ENCODE results near the gene SLC15A5.

SLC15A5 gene

DNA sequence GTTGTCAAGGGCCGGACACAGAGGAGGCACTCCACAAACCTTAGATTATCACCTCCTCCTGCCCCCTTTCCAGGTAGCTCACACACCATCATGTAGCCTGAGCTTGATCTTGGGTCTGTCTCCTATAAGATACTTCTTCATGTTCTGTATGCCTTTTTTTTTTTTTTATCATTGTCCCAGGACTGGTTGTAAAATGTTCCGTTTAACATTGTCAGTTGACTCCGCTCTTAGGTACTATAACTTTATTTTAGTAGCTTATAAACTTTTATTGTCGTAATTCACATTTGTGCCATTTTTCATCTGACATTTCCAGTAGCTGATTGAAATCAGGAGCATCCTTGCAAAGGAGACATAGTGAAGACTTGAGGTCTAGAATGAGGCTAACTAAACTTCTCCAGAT is 79.9 kb downstream of the SLC15A5 start:
- no peak for DNase-seq (ENCODE audit: low read depth in 1 of 2, low spot score in 1 of 2)
- TF ChIP-seq JUND (IDR thresholded peaks at IDR 0.05; ENCODE audit: low read depth): no peak
- in situ Hi-C loops (cut with HindIII; ENCODE audit: low pct_unique_long_range_greater_than_20kb, low sequenced_read_pairs): no loop called here

DNA sequence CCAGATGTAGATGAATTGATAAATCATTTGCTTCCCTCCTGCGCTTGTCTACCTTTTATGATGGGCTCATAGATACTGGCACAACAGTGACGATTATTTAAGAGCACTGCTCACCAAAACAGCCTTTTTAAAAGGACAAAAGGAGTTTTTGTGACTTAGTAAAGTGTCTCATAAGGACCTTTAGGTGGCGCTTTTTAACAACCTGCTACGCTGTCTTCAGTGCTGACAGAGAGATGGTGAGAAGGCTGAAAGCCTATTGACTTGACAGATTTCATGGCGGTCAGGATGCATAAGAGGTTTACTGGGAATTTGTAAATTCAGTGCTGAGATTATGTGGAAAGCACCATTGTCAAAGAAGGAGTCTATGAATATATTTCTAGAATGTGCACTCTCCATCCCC is 87.6 kb downstream of the SLC15A5 start:
- peak in 1 of 2 experiments; percentile 22 for DNase-seq (ENCODE audit: low read depth in 1 of 2, low spot score in 1 of 2)
- TF ChIP-seq JUND (IDR thresholded peaks at IDR 0.05; ENCODE audit: low read depth): no peak
- in situ Hi-C loops (cut with HindIII; ENCODE audit: low pct_unique_long_range_greater_than_20kb, low sequenced_read_pairs): no loop called here

DNA sequence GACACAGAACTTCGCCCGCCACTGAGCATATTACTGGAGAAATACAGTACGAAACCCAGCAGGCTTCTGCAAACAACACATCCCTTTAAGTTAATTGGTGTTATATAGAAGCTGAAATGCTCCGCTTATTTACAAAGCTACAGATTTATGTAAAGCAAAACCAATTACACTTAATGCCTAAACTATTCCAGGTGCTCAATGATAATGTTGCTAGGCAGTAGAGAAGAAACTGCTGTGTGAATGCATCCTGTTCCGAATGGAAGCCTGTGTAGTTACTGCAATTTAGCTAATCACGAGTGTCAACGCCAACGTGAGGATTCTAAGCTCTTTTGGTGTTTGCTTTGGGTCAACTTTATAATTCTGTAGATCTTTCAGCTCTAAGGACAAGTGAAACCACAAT is 89.8 kb downstream of the SLC15A5 start:
- in situ Hi-C loops (cut with HindIII; ENCODE audit: low pct_unique_long_range_greater_than_20kb, low sequenced_read_pairs): no loop called here
- TF ChIP-seq JUND (IDR thresholded peaks at IDR 0.05; ENCODE audit: low read depth): no peak
- DNase-seq (ENCODE audit: low read depth in 1 of 2, low spot score in 1 of 2): no peak

DNA sequence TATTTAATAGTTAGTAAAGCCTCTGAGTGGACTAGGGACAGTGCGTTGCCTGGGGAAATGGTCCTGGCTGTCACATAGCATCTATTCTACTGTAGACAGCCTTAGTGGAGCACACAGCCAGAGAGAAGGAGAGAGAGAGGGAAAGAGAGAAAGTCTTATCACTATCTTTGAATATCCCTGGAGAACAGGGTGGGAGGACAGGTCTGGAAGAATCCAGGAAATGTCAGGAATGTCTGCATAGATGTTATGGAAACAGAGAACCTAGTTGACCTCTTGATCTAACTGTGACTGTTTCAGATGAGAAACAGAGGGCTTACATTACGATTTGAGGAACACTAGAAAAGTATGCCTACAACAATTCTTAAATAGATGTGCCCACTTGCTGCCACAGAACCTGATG is 92.8 kb downstream of the SLC15A5 start:
- no peak for TF ChIP-seq JUND (IDR thresholded peaks at IDR 0.05; ENCODE audit: low read depth)
- DNase-seq (ENCODE audit: low read depth in 1 of 2, low spot score in 1 of 2): no peak
- in situ Hi-C loops (cut with HindIII; ENCODE audit: low pct_unique_long_range_greater_than_20kb, low sequenced_read_pairs): no loop called here

DNA sequence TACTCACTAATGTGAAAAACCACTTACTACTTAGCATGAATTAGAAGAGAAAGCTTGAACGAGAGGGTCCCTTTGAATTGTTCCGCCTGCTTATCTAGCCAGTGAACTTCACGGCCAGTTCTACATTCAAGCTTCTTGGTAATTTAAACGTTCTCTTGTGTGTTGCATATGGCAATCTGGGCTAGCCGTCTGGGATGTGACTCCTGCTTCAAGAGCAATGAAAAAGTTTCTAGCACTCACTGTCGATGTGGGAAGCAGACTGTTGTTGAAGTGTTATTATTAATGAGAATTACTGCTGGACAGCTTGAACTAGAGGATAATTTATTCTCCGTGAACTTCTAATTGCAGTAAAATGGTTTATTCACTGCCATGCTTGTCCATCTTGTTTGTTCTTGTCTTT is 93.9 kb downstream of the SLC15A5 start:
- no peak for TF ChIP-seq JUND (IDR thresholded peaks at IDR 0.05; ENCODE audit: low read depth)
- no peak for DNase-seq (ENCODE audit: low read depth in 1 of 2, low spot score in 1 of 2)
- in situ Hi-C loops (cut with HindIII; ENCODE audit: low pct_unique_long_range_greater_than_20kb, low sequenced_read_pairs): no loop called here

DNA sequence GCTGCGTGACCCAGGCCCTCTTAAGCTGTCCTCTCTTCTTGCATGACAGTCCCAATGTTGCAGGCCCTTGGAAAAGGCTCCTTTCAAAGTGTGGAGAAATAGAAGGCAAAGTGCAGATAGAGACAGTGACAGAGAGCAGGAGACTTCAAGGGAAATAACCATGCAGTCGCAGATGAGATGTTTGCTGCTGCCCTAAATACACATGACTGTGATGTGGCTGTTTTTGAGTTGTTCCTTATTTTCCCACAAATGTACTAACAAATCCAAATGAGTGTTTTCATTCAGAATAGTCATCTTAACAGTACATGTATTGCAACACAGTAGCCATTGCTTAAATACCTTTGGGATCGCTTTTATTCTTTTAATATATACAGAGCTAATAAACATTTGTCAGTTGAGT is 101.6 kb downstream of the SLC15A5 start:
- no peak for DNase-seq (ENCODE audit: low read depth in 1 of 2, low spot score in 1 of 2)
- no peak for TF ChIP-seq JUND (IDR thresholded peaks at IDR 0.05; ENCODE audit: low read depth)
- in situ Hi-C loops (cut with HindIII; ENCODE audit: low pct_unique_long_range_greater_than_20kb, low sequenced_read_pairs): no loop called here

DNA sequence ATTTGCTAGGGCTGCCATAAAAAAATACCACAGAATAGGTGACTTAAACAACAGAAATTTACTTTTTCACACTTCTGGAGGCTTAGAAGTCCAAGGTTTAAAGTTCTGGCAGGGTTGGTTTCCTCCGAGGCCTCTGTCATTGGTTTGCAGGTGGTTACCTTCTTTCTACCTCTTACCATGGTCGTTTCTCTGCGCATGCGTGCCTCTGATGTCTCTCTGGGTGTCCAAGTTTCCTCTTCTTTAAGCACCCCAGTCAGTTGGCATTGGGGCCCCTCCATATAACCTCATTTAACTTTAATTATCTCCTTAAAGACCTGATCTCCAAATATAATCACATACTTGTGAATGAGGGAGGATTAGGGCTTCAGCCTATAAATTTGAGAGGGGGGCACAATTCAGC is 103.2 kb downstream of the SLC15A5 start:
- no peak for DNase-seq (ENCODE audit: low read depth in 1 of 2, low spot score in 1 of 2)
- TF ChIP-seq JUND (IDR thresholded peaks at IDR 0.05; ENCODE audit: low read depth): no peak
- in situ Hi-C loops (cut with HindIII; ENCODE audit: low pct_unique_long_range_greater_than_20kb, low sequenced_read_pairs): no loop called here

DNA sequence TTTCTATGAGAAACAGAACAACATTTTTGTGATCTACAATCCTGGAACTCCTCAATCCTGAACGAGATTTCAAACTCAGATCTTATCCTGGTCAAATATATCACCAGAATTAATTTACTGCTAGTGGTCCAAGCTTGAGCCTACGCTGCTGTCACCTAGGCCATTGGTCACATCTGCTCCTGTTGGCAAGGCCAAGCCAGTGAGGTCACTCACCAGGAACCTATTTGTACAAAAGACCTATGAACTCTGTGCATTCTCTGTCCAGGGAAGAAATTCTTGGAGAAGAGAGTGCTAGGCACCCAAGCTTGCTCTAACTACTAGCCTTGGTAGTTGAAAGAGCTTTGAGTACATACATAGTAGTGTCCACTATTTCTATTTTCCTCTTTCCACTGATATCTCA is 106.1 kb downstream of the SLC15A5 start:
- in situ Hi-C loops (cut with HindIII; ENCODE audit: low pct_unique_long_range_greater_than_20kb, low sequenced_read_pairs): no loop called here
- TF ChIP-seq JUND (IDR thresholded peaks at IDR 0.05; ENCODE audit: low read depth): no peak
- DNase-seq (ENCODE audit: low read depth in 1 of 2, low spot score in 1 of 2): no peak

DNA sequence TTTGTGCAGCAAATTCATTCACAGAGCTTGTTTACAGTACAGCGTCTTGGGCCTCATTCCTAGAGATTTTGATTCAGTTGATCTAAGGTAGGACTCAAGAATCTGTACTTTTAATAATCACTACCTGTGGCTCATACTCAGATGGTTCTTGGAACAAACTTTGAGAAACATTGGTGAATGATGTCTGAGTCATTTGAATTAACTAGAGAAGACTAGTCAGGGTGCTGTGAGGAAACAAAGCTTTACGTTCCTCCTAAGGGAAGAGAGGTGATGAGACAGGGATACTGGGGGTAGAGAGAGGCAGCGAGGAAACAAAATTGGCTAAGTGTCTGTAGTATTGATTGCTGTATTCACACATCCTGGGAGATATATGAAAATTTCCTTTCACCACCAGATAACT is 109.4 kb downstream of the SLC15A5 start:
- TF ChIP-seq JUND (IDR thresholded peaks at IDR 0.05; ENCODE audit: low read depth): no peak
- DNase-seq (ENCODE audit: low read depth in 1 of 2, low spot score in 1 of 2): no peak
- in situ Hi-C loops (cut with HindIII; ENCODE audit: low pct_unique_long_range_greater_than_20kb, low sequenced_read_pairs): no loop called here

DNA sequence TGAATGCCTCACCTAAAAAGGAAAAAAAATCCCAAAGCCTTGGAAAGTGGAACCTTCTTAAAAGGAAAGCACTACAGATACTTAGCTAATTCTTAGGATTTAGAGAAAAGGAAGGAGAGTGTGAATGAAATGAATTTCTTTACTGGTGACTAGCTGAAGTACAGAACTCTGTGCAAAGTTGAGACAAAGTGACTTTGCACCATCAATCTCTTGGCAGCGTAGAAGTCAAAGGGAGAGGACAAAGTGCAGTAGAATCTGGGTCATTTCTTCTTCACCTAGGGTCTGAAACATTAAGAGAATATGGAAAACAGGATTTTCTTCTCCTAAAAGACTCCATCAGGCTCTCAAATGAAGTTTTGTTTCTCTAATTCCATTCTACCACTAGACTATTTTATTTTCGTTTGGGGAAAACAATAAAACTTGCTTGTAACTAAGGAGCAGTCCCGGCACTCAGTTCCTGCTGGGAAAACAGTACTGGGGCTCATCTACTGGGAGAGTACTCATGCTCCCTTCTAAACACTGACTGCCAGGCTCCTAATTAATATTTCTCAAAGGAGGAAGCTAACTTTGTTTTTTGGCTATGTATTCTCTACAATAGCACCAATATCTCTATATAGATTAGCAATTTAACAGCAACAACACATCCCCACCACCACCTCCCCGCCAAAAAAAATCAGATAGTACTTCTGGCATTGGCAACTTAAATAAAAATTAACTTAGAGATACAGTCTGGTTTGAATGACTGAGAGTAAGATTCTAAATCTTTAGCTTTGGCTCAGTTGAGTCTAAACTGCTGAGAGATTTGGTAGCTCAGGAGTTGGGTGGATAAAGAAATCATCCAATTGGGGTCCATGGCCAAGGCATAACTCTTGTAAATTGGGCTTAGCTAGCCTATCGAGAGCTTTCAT is 110.7 kb downstream of the SLC15A5 start:
- DNase-seq (ENCODE audit: low read depth in 1 of 2, low spot score in 1 of 2): no peak
- in situ Hi-C loops (cut with HindIII; ENCODE audit: low pct_unique_long_range_greater_than_20kb, low sequenced_read_pairs): no loop called here
- no peak for TF ChIP-seq JUND (IDR thresholded peaks at IDR 0.05; ENCODE audit: low read depth)

DNA sequence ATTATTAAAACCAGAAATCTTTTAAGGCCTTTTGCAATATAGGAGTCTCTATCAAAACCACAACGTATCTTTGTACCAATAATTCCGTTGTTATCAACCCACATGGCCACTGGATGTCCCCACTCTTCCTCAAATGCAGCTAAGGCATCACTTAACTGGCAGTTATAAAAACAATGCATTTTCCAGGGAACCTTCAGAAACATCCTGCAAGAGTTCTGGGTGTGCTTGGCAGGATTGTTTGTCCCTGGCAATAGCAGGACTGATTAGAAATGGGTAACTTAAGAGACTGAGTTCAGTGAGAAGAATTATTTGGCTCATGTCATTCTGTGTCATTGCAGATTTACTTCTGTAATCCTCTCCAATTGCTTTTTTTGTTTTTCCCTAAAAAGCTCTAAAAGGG is 112.0 kb downstream of the SLC15A5 start:
- TF ChIP-seq JUND (IDR thresholded peaks at IDR 0.05; ENCODE audit: low read depth): no peak
- in situ Hi-C loops (cut with HindIII; ENCODE audit: low pct_unique_long_range_greater_than_20kb, low sequenced_read_pairs): no loop called here
- peak; percentile 35 to 75 for DNase-seq (ENCODE audit: low read depth in 1 of 2, low spot score in 1 of 2)

DNA sequence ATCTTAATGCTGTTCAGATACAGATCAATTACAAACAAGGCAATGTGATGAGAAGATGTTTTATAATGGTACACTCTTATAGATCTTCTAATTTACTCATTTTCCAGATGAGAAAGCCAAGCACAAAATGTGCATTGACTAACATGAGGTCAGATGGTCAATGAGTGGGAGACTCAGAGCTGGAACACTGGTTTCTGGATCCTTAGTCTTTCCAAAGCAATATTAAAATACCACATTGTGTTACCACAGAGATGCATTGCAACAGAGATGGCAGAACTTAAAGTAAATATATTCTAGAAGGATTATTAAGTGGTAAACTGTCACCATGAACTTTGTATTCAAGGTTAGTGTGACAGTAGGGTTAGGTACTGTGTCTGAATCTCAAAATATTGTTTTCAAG is 113.6 kb downstream of the SLC15A5 start:
- in situ Hi-C loops (cut with HindIII; ENCODE audit: low pct_unique_long_range_greater_than_20kb, low sequenced_read_pairs): no loop called here
- DNase-seq (ENCODE audit: low read depth in 1 of 2, low spot score in 1 of 2): no peak

DNA sequence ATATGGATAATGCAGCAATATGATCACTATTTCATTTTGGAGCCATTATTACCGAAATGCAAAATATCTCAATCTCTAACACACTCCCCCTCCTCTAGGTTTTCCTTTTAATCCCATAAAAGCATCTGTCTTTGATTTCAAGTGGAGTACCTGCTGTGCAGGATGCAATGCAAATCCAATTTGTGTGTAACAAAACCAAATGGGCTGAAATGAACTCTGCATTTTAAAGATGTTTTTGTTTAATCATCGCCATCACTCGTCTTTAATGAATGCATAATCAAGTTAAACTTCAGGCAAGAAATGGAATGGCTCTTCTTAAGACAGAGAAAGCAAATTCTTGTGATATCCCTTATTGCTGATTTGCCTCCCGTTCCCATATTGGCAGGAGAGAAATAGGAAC is 114.3 kb downstream of the SLC15A5 start:
- no peak for TF ChIP-seq JUND (IDR thresholded peaks at IDR 0.05; ENCODE audit: low read depth)
- in situ Hi-C loops (cut with HindIII; ENCODE audit: low pct_unique_long_range_greater_than_20kb, low sequenced_read_pairs): no loop called here
- DNase-seq (ENCODE audit: low read depth in 1 of 2, low spot score in 1 of 2): no peak

More for the DNA sequence above, 113.6 kb downstream of the SLC15A5 start:
- no peak for TF ChIP-seq JUND (IDR thresholded peaks at IDR 0.05; ENCODE audit: low read depth)

DNA sequence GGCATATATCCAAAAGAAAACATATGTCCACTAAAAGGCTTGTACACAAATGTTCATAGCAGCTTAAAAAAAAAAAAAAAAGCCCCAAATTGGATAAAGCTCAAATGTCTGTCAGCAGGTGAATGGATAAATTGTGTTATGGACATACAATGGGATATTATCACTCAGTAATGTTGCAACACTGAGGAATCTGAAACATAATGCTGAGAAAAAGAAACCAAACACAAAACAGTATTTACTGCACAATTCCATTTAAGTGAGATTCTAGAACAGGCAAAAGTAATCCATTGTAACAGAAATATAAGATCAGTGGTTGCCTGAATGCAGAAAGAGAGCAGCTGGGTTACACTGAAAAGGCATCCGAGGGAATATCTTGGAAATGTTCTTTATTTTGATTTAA is 117.9 kb downstream of the SLC15A5 start:
- in situ Hi-C loops (cut with HindIII; ENCODE audit: low pct_unique_long_range_greater_than_20kb, low sequenced_read_pairs): no loop called here
- no peak for TF ChIP-seq JUND (IDR thresholded peaks at IDR 0.05; ENCODE audit: low read depth)
- no peak for DNase-seq (ENCODE audit: low read depth in 1 of 2, low spot score in 1 of 2)

Measured in T47D (cell line).